Measurements from ENCODE around the gene STPG3. TPM values are rescaled to one million over a fixed set of nuclear protein-coding genes. Genes with fewer than 3 reads are reported as not detected.

STPG3 gene
- total and polyA plus RNA-seq, 2 experiments from 2014 or later: not detected

DNA sequence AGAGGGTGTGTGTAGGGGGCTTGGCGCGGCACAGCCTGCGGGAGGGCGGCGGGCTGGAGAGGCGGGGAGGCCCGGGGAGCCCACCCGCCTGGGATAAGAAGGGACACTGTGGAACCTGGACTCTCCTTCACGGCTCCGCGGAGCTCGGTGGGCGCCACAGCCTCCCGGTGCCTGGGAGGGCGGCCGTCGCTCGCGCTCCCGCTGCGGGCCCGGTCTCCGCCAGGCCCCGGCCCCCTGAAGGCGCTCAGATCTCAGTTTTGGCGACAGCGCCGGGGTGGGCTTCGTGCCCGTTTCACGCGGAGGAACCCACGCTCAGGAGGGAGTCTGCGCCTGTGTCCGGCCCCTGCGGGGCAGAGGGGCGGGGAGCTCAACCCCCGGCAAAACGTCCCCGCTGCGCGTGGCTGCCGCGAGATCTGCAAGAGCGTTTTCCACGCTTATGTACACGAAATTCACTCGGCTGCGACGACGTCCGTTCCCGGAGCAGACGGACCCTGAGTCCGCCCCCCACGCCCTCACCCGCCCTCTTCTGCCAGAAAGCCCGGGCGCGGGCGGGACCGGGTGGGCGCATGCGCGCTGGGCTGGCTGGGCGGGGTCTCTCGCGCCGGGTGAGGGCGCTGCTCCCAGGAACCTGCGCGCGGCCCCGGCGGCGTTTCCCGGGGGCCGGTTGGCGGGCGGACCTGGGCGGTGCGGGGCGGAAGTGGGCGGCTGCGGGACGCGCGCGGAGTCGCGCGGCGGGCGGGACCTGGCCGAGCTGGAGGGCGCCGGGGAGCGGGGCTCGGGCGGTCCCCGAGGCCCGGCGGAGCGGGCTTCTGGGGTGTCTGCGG, 3.8 kb downstream of the STPG3 start, which contains the start of gene NELFB:
NELFB (plus strand) TSS at position 704 of the 824 bp plus-strand sequence.
- DNase-seq (ENCODE audit: low spot score) (peak; percentile 88), ATAC-seq (peak; percentile 65)
- TF ChIP-seq, protein P1, sequence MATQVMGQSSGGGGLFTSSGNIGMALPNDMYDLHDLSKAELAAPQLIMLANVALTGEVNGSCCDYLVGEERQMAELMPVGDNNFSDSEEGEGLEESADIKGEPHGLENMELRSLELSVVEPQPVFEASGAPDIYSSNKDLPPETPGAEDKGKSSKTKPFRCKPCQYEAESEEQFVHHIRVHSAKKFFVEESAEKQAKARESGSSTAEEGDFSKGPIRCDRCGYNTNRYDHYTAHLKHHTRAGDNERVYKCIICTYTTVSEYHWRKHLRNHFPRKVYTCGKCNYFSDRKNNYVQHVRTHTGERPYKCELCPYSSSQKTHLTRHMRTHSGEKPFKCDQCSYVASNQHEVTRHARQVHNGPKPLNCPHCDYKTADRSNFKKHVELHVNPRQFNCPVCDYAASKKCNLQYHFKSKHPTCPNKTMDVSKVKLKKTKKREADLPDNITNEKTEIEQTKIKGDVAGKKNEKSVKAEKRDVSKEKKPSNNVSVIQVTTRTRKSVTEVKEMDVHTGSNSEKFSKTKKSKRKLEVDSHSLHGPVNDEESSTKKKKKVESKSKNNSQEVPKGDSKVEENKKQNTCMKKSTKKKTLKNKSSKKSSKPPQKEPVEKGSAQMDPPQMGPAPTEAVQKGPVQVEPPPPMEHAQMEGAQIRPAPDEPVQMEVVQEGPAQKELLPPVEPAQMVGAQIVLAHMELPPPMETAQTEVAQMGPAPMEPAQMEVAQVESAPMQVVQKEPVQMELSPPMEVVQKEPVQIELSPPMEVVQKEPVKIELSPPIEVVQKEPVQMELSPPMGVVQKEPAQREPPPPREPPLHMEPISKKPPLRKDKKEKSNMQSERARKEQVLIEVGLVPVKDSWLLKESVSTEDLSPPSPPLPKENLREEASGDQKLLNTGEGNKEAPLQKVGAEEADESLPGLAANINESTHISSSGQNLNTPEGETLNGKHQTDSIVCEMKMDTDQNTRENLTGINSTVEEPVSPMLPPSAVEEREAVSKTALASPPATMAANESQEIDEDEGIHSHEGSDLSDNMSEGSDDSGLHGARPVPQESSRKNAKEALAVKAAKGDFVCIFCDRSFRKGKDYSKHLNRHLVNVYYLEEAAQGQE (IDR thresholded peaks at IDR 0.05; ENCODE audit: unreplicated experiment): no peak
- TF ChIP-seq, protein P2, sequence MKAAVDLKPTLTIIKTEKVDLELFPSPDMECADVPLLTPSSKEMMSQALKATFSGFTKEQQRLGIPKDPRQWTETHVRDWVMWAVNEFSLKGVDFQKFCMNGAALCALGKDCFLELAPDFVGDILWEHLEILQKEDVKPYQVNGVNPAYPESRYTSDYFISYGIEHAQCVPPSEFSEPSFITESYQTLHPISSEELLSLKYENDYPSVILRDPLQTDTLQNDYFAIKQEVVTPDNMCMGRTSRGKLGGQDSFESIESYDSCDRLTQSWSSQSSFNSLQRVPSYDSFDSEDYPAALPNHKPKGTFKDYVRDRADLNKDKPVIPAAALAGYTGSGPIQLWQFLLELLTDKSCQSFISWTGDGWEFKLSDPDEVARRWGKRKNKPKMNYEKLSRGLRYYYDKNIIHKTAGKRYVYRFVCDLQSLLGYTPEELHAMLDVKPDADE (IDR thresholded peaks at IDR 0.05): no peak
- TF ChIP-seq, protein P3, sequence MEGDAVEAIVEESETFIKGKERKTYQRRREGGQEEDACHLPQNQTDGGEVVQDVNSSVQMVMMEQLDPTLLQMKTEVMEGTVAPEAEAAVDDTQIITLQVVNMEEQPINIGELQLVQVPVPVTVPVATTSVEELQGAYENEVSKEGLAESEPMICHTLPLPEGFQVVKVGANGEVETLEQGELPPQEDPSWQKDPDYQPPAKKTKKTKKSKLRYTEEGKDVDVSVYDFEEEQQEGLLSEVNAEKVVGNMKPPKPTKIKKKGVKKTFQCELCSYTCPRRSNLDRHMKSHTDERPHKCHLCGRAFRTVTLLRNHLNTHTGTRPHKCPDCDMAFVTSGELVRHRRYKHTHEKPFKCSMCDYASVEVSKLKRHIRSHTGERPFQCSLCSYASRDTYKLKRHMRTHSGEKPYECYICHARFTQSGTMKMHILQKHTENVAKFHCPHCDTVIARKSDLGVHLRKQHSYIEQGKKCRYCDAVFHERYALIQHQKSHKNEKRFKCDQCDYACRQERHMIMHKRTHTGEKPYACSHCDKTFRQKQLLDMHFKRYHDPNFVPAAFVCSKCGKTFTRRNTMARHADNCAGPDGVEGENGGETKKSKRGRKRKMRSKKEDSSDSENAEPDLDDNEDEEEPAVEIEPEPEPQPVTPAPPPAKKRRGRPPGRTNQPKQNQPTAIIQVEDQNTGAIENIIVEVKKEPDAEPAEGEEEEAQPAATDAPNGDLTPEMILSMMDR (conservative IDR thresholded peaks at IDR 0.05; ENCODE audit: low read depth in 2 of 2): no peak; a peak in 1 of 4 replicates
- peak; percentile 37; the same call in 1 of the 2 replicates for TF ChIP-seq CREB1 (CRISPR knock-in tag; IDR thresholded peaks at IDR 0.05; ENCODE audit: low read depth)
- peak; percentile 95 for TF ChIP-seq POLR2AphosphoS5 (IDR thresholded peaks at IDR 0.05; ENCODE audit: low read depth)
- TF ChIP-seq JUNB (IDR thresholded peaks at IDR 0.05; ENCODE audit: unreplicated experiment): no peak
- TF ChIP-seq EZH2 (IDR thresholded peaks at IDR 0.05; ENCODE audit: low read depth, unreplicated experiment): no peak
- TF ChIP-seq, protein P4, sequence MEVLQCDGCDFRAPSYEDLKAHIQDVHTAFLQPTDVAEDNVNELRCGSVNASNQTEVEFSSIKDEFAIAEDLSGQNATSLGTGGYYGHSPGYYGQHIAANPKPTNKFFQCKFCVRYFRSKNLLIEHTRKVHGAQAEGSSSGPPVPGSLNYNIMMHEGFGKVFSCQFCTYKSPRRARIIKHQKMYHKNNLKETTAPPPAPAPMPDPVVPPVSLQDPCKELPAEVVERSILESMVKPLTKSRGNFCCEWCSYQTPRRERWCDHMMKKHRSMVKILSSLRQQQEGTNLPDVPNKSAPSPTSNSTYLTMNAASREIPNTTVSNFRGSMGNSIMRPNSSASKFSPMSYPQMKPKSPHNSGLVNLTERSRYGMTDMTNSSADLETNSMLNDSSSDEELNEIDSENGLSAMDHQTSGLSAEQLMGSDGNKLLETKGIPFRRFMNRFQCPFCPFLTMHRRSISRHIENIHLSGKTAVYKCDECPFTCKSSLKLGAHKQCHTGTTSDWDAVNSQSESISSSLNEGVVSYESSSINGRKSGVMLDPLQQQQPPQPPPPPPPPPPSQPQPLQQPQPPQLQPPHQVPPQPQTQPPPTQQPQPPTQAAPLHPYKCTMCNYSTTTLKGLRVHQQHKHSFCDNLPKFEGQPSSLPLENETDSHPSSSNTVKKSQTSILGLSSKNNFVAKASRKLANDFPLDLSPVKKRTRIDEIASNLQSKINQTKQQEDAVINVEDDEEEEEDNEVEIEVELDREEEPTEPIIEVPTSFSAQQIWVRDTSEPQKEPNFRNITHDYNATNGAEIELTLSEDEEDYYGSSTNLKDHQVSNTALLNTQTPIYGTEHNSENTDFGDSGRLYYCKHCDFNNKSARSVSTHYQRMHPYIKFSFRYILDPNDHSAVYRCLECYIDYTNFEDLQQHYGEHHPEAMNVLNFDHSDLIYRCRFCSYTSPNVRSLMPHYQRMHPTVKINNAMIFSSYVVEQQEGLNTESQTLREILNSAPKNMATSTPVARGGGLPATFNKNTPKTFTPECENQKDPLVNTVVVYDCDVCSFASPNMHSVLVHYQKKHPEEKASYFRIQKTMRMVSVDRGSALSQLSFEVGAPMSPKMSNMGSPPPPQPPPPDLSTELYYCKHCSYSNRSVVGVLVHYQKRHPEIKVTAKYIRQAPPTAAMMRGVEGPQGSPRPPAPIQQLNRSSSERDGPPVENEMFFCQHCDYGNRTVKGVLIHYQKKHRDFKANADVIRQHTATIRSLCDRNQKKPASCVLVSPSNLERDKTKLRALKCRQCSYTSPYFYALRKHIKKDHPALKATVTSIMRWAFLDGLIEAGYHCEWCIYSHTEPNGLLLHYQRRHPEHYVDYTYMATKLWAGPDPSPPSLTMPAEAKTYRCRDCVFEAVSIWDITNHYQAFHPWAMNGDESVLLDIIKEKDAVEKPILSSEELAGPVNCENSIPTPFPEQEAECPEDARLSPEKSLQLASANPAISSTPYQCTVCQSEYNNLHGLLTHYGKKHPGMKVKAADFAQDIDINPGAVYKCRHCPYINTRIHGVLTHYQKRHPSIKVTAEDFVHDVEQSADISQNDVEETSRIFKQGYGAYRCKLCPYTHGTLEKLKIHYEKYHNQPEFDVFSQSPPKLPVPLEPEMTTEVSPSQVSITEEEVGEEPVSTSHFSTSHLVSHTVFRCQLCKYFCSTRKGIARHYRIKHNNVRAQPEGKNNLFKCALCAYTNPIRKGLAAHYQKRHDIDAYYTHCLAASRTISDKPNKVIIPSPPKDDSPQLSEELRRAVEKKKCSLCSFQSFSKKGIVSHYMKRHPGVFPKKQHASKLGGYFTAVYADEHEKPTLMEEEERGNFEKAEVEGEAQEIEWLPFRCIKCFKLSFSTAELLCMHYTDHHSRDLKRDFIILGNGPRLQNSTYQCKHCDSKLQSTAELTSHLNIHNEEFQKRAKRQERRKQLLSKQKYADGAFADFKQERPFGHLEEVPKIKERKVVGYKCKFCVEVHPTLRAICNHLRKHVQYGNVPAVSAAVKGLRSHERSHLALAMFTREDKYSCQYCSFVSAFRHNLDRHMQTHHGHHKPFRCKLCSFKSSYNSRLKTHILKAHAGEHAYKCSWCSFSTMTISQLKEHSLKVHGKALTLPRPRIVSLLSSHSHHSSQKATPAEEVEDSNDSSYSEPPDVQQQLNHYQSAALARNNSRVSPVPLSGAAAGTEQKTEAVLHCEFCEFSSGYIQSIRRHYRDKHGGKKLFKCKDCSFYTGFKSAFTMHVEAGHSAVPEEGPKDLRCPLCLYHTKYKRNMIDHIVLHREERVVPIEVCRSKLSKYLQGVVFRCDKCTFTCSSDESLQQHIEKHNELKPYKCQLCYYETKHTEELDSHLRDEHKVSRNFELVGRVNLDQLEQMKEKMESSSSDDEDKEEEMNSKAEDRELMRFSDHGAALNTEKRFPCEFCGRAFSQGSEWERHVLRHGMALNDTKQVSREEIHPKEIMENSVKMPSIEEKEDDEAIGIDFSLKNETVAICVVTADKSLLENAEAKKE (CRISPR knock-in tag; IDR thresholded peaks at IDR 0.05): no peak
- no peak for TF ChIP-seq ZNF114 (CRISPR knock-in tag; IDR thresholded peaks at IDR 0.05)
- no peak for TF ChIP-seq STAT1 (IDR thresholded peaks at IDR 0.05; ENCODE audit: unreplicated experiment)
- H3K4me1 Mint-ChIP-seq: peaks cover 11% of the 10 kb centered on the region
- peak within 1 kb of the TSS; percentile 98 for H3K4me2 ChIP-seq
- no peaks in the 10 kb centered on the region; the same call in 1 of the 2 replicates for H4K20me1 ChIP-seq (replicated peaks; ENCODE audit: insufficient read depth)
- H3K36me3 ChIP-seq (ENCODE audit: insufficient read depth): peaks cover 9% of the 10 kb centered on the region
- H3F3A ChIP-seq (replicated peaks; ENCODE audit: low read depth): peaks cover 12% of the 10 kb centered on the region
- peaks cover 21% of the 10 kb centered on the region for H3K27me3 Mint-ChIP-seq (ENCODE audit: insufficient read depth, low read depth, poor library complexity)
- H3K4me1 ChIP-seq (ENCODE audit: insufficient read depth): peaks cover 13% of the 10 kb centered on the region; the same call in 1 of the 2 replicates
- H3K79me2 ChIP-seq (replicated peaks; ENCODE audit: insufficient read depth): peaks cover 24% of the 10 kb centered on the region
- H3K27ac Mint-ChIP-seq: peak within 1 kb of the TSS; percentile 28; the same call in 1 of the 2 replicates
- H2AFZ ChIP-seq: peak within 1 kb of the TSS; percentile 94
- H3K4me3 ChIP-seq: peak within 1 kb of the TSS; percentile 96
- H3K27ac ChIP-seq (ENCODE audit: low read depth): no peak within 1 kb of the TSS
- H3K4me3 Mint-ChIP-seq: peak within 1 kb of the TSS; percentile 89
- peaks cover 4% of the 10 kb centered on the region; the same call in 1 of the 2 replicates for H3K27me3 ChIP-seq (ENCODE audit: insufficient read depth)
- H3K9me3 Mint-ChIP-seq: no peaks in the 10 kb centered on the region
- H3K9me2 ChIP-seq (ENCODE audit: insufficient read depth): no peaks in the 10 kb centered on the region
- H3K36me3 Mint-ChIP-seq (ENCODE audit: low read depth): peaks cover 19% of the 10 kb centered on the region; the same call in 2 of the 3 replicates

Data from GM23338 (cell line).